Epithelial cell of prostate (primary cell): Measurements from ENCODE around the gene TTC38.
"Not testable (repeated sequence)": the region's sequence is repeated elsewhere in the genome, so short reads cannot be mapped to it uniquely, and the experiment has no call there.

Experiments used
- DNase-seq: peaks from one replicate; pipeline ENCODE4 v3.0.0-alpha.2; 2011; ENCODE audit warnings: low read depth, low spot score
- H3K27ac ChIP-seq: fragments of 450-650 bp; 2 replicates; pipeline ENCODE4 v1.5.1; 2017; ENCODE audit warnings: mild to moderate bottlenecking

The TTC38 gene

GRCh38 chr22:46292732-46293131 lies 24.9 kb downstream of the TTC38 start:
- no peak for DNase-seq
- H3K27ac ChIP-seq = no peak overlapping the region

- H3K27ac ChIP-seq = no peak overlapping the region
- no peak for DNase-seq
Measured at GRCh38 chr22:46293577-46294260, 25.9 kb downstream of the TTC38 start.

- H3K27ac ChIP-seq = no peak overlapping the region
- DNase-seq = no peak
Measured at GRCh38 chr22:46294784-46295183, 27.0 kb downstream of the TTC38 start.

- DNase-seq = no peak
- no peak overlapping the region for H3K27ac ChIP-seq
Measured at GRCh38 chr22:46295277-46295971, 27.6 kb downstream of the TTC38 start.

- DNase-seq = peak; percentile 74
- peak within 1 kb of the TSS; percentile 59 for H3K27ac ChIP-seq
Measured at GRCh38 chr22:46296257-46297150, 28.7 kb downstream of the TTC38 start, which contains the start of gene GTSE1. Gene GTSE1, plus strand, starts transcription at chr22:46296870. Its CDS starts 531 bp downstream, at chr22:46297401.

GRCh38 chr22:46297151-46297812 lies 29.5 kb downstream of the TTC38 start:
- no peak for DNase-seq
- H3K27ac ChIP-seq = no peak overlapping the region

GRCh38 chr22:46299101-46299500 lies 31.3 kb downstream of the TTC38 start:
- DNase-seq = no peak
- no peak overlapping the region for H3K27ac ChIP-seq

- DNase-seq = no peak
- no peak overlapping the region for H3K27ac ChIP-seq
Measured at GRCh38 chr22:46300491-46300890, 32.7 kb downstream of the TTC38 start.

GRCh38 chr22:46303347-46303965 lies 35.6 kb downstream of the TTC38 start:
- no peak for DNase-seq

GRCh38 chr22:46308283-46308988 lies 40.6 kb downstream of the TTC38 start:
- peak overlapping the region; percentile 9 for H3K27ac ChIP-seq
- no peak for DNase-seq

More at GRCh38 chr22:46303347-46303965, 35.6 kb downstream of the TTC38 start:
- H3K27ac ChIP-seq = no peak overlapping the region

GRCh38 chr22:46309526-46310085 lies 41.8 kb downstream of the TTC38 start:
- no peak overlapping the region for H3K27ac ChIP-seq
- no peak for DNase-seq

GRCh38 chr22:46312056-46312455 lies 44.2 kb downstream of the TTC38 start:
- no peak for DNase-seq
- no peak overlapping the region for H3K27ac ChIP-seq

- not testable (repeated sequence) for H3K27ac ChIP-seq, DNase-seq
Measured at GRCh38 chr22:46312848-46313247, 45.0 kb downstream of the TTC38 start.

- DNase-seq = no peak
- no peak overlapping the region for H3K27ac ChIP-seq
Measured at GRCh38 chr22:46315976-46316375, 48.2 kb downstream of the TTC38 start.

GRCh38 chr22:46317646-46318045 lies 49.8 kb downstream of the TTC38 start:
- no peak overlapping the region for H3K27ac ChIP-seq
- no peak for DNase-seq

GRCh38 chr22:46318576-46318975 lies 50.8 kb downstream of the TTC38 start:
- H3K27ac ChIP-seq = no peak overlapping the region
- DNase-seq = no peak

GRCh38 chr22:46319319-46319718 lies 51.5 kb downstream of the TTC38 start:
- no peak for DNase-seq
- no peak overlapping the region for H3K27ac ChIP-seq

GRCh38 chr22:46320166-46320710 lies 52.4 kb downstream of the TTC38 start:
- H3K27ac ChIP-seq = no peak overlapping the region
- DNase-seq = no peak
